IMR-90 (cell line): ENCODE data around the gene PLD2.

Experiments used
- BHLHE40 ChIP-seq: fragments of 150-350 bp; IDR thresholded peaks from 2 replicates; pipeline ENCODE4 v1.6.1; 2016; ENCODE audit warnings: mild to moderate bottlenecking, low read depth, low read length
- CEBPB ChIP-seq: IDR thresholded peaks from 2 replicates; pipeline ENCODE4 v1.6.1; 2012; ENCODE audit warnings: low read depth, low read length, improper control_type of control experiment
- CHD1 ChIP-seq: IDR thresholded peaks from 2 replicates; pipeline ENCODE4 v1.6.1; 2012; ENCODE audit warnings: low read depth, low read length, improper control_type of control experiment
- FOS ChIP-seq: fragments of 150-350 bp; IDR thresholded peaks from 2 replicates; pipeline ENCODE4 v1.6.1; 2016; ENCODE audit warnings: low read depth, low read length
- MAFK ChIP-seq: IDR thresholded peaks from 2 replicates; pipeline ENCODE4 v1.6.1; 2012; ENCODE audit warnings: low read depth, low read length, improper control_type of control experiment
- MAZ ChIP-seq: IDR thresholded peaks from 2 replicates; pipeline ENCODE4 v1.6.1; 2012; ENCODE audit warnings: low read depth, mild to moderate bottlenecking, low read length, improper control_type of control experiment, moderate library complexity, borderline replicate concordance
- MXI1 ChIP-seq: IDR thresholded peaks from 2 replicates; pipeline ENCODE4 v1.6.1; 2012; ENCODE audit warnings: low read depth, mild to moderate bottlenecking, low read length, moderate library complexity, borderline replicate concordance
- POLR2A ChIP-seq: IDR thresholded peaks from 2 replicates; pipeline ENCODE4 v1.6.1; 2012; ENCODE audit warnings: mild to moderate bottlenecking, low read depth, low read length
- RAD21 ChIP-seq: IDR thresholded peaks from 2 replicates; pipeline ENCODE4 v1.6.1; 2012; ENCODE audit warnings: low read length, improper control_type of control experiment
- RCOR1 ChIP-seq: IDR thresholded peaks from 2 replicates; pipeline ENCODE4 v1.6.1; 2012; ENCODE audit warnings: mild to moderate bottlenecking, low read length, improper control_type of control experiment; ENCODE audit not compliant: insufficient replicate concordance
- RFX5 ChIP-seq: IDR thresholded peaks from 2 replicates; pipeline ENCODE4 v1.8.0; 2012; ENCODE audit warnings: low read depth, mild to moderate bottlenecking, low read length, moderate library complexity
- TF ChIP-seq, protein P1 (sequence below): conservative IDR thresholded peaks from 2 replicates; pipeline ENCODE4 v1.5.1; 2012; ENCODE audit warnings: mild to moderate bottlenecking, low read depth, low read length, improper control_type of control experiment
- TF ChIP-seq, protein P2 (sequence below): fragments of 150-350 bp; IDR thresholded peaks from 2 replicates; pipeline ENCODE4 v1.6.1; 2016; ENCODE audit warnings: low read depth, mild to moderate bottlenecking, low read length, moderate library complexity, borderline replicate concordance

DNA sequence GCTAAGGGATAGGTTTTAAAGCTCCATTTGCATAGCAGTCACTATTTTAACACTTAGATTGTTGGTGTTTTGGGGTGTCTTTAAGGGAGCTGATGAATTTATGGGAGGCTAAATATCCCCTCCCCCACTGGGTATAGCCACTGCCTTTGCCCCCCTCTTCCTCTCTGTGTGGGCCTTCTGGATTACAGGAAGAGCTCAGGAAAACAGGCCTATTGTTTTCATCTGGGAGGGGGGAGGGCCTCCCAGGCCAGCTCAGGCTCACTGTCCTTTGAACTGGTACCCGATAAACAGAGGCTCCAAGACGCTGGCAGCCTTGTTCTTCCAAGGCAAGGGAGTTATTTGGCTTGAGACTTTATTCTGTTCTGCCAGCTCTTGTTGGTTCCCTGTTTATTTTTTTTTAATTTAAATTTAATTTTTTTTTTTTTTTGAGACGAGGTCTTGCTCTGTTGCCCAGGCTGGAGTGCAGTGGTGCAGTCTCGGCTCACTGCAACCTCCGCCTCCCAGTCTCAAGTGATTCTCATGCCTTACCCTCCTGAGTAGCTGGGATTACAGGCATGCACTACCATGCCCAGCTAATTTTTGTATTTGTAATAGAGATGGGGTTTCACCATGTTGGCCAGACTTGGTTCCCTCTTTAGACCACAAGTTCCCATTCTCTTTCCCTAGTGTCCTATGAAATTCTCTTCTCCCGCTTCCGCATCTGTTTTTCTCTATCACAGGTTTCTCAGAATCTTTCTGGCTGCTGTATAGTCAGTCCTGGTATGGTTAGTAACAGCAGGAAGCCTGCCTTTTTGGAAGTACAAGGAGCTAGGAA is 51.3 kb downstream of the PLD2 start:
- TF ChIP-seq RAD21 = no peak
- TF ChIP-seq, protein P1, sequence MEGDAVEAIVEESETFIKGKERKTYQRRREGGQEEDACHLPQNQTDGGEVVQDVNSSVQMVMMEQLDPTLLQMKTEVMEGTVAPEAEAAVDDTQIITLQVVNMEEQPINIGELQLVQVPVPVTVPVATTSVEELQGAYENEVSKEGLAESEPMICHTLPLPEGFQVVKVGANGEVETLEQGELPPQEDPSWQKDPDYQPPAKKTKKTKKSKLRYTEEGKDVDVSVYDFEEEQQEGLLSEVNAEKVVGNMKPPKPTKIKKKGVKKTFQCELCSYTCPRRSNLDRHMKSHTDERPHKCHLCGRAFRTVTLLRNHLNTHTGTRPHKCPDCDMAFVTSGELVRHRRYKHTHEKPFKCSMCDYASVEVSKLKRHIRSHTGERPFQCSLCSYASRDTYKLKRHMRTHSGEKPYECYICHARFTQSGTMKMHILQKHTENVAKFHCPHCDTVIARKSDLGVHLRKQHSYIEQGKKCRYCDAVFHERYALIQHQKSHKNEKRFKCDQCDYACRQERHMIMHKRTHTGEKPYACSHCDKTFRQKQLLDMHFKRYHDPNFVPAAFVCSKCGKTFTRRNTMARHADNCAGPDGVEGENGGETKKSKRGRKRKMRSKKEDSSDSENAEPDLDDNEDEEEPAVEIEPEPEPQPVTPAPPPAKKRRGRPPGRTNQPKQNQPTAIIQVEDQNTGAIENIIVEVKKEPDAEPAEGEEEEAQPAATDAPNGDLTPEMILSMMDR = no peak
- no peak for TF ChIP-seq RFX5
- TF ChIP-seq CEBPB = no peak
- TF ChIP-seq, protein P2, sequence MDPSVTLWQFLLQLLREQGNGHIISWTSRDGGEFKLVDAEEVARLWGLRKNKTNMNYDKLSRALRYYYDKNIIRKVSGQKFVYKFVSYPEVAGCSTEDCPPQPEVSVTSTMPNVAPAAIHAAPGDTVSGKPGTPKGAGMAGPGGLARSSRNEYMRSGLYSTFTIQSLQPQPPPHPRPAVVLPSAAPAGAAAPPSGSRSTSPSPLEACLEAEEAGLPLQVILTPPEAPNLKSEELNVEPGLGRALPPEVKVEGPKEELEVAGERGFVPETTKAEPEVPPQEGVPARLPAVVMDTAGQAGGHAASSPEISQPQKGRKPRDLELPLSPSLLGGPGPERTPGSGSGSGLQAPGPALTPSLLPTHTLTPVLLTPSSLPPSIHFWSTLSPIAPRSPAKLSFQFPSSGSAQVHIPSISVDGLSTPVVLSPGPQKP = no peak
- TF ChIP-seq POLR2A = no peak
- no peak for TF ChIP-seq CHD1
- TF ChIP-seq MAZ = no peak
- no peak for TF ChIP-seq MXI1
- TF ChIP-seq FOS = no peak
- TF ChIP-seq MAFK = no peak
- TF ChIP-seq RCOR1 = no peak
- no peak for TF ChIP-seq BHLHE40
